ENCODE data around the gene FBXL13. TPM values are rescaled to one million over a fixed set of nuclear protein-coding genes. Genes with fewer than 3 reads are reported as not detected.

The FBXL13 gene
- total RNA-seq, 3 donors from 2014 or later (not counting 1 experiment from before 2014, with no cell fraction given): 0.70 to 0.89 (median 0.85) TPM

GRCh38 chr7:102836977-102837376 is 237.6 kb downstream of the FBXL13 start:
- Mint-ChIP-seq H3K9me3 (no peaks in the 10 kb centered on the region), H3K27ac (no peak overlapping the region), H3K36me3 (no peaks in the 10 kb centered on the region), H3K27me3 (ENCODE audit: low read depth in 2 of 2) (no peaks in the 10 kb centered on the region), H3K4me1 (no peaks in the 10 kb centered on the region), H3K4me3 (no peak overlapping the region)
- Histone ChIP-seq H3K4me1 (ENCODE audit: control insufficient read depth, insufficient read depth, low read length) (no peaks in the 10 kb centered on the region), H3K27me3 (ENCODE audit: control insufficient read depth, insufficient read depth, low read length) (no peaks in the 10 kb centered on the region), H3K9me3 (ENCODE audit: control insufficient read depth, insufficient read depth, low read length) (no peaks in the 10 kb centered on the region), H3K36me3 (ENCODE audit: control insufficient read depth, insufficient read depth, low read length) (no peaks in the 10 kb centered on the region), H3K27ac (ENCODE audit: low read length) (no peak overlapping the region), H3K4me3 (ENCODE audit: low read length) (no peak overlapping the region)
- ATAC-seq (no peak), DNase-seq (no peak)
- 100% methylated on average over 1 of the region's 1 CpG for WGBS (ENCODE audit: insufficient coverage)
- no peak for TF ChIP-seq CTCF (IDR thresholded peaks at IDR 0.05)
- intact Hi-C loops (cut with micrococcal nuclease): no loop called here

GRCh38 chr7:102836191-102836919 is 238.2 kb downstream of the FBXL13 start:
- no peaks in the 10 kb centered on the region for H3K27me3 Mint-ChIP-seq (ENCODE audit: low read depth in 2 of 2)
- TF ChIP-seq CTCF (IDR thresholded peaks at IDR 0.05): no peak
- H3K27ac Mint-ChIP-seq: no peak overlapping the region
- Histone ChIP-seq H3K9me3 (ENCODE audit: control insufficient read depth, insufficient read depth, low read length) (no peaks in the 10 kb centered on the region), H3K4me3 (ENCODE audit: low read length) (no peak overlapping the region), H3K27ac (ENCODE audit: low read length) (no peak overlapping the region), H3K27me3 (ENCODE audit: control insufficient read depth, insufficient read depth, low read length) (no peaks in the 10 kb centered on the region), H3K4me1 (ENCODE audit: control insufficient read depth, insufficient read depth, low read length) (no peaks in the 10 kb centered on the region), H3K36me3 (ENCODE audit: control insufficient read depth, insufficient read depth, low read length) (no peaks in the 10 kb centered on the region)
- no peaks in the 10 kb centered on the region for H3K4me1 Mint-ChIP-seq
- no peaks in the 10 kb centered on the region for H3K36me3 Mint-ChIP-seq
- 97% methylated on average over 5 of the region's 6 CpGs for WGBS (ENCODE audit: insufficient coverage)
- H3K4me3 Mint-ChIP-seq: no peak overlapping the region
- no peaks in the 10 kb centered on the region for H3K9me3 Mint-ChIP-seq
- ATAC-seq (no peak), DNase-seq (no peak)
- intact Hi-C loops (cut with micrococcal nuclease): no loop called here

GRCh38 chr7:102834999-102835398 is 239.6 kb downstream of the FBXL13 start:
- intact Hi-C loops (cut with micrococcal nuclease): no loop called here
- Mint-ChIP-seq H3K36me3 (no peaks in the 10 kb centered on the region), H3K4me3 (no peak overlapping the region), H3K27ac (no peak overlapping the region), H3K27me3 (ENCODE audit: low read depth in 2 of 2) (no peaks in the 10 kb centered on the region), H3K4me1 (no peaks in the 10 kb centered on the region), H3K9me3 (no peaks in the 10 kb centered on the region)
- no peak for TF ChIP-seq CTCF (IDR thresholded peaks at IDR 0.05)
- ATAC-seq (no peak), DNase-seq (no peak)
- H3K27me3 ChIP-seq (ENCODE audit: control insufficient read depth, insufficient read depth, low read length): no peaks in the 10 kb centered on the region
- H3K4me3 ChIP-seq (ENCODE audit: low read length): no peak overlapping the region
- 68% methylated on average over 1 of the region's 1 CpG for WGBS (ENCODE audit: insufficient coverage)
- no peaks in the 10 kb centered on the region for H3K9me3 ChIP-seq (ENCODE audit: control insufficient read depth, insufficient read depth, low read length)
- no peaks in the 10 kb centered on the region for H3K4me1 ChIP-seq (ENCODE audit: control insufficient read depth, insufficient read depth, low read length)
- no peak overlapping the region for H3K27ac ChIP-seq (ENCODE audit: low read length)
- H3K36me3 ChIP-seq (ENCODE audit: control insufficient read depth, insufficient read depth, low read length): no peaks in the 10 kb centered on the region

GRCh38 chr7:102834466-102834865 is 240.1 kb downstream of the FBXL13 start:
- Histone ChIP-seq H3K27ac (ENCODE audit: low read length) (no peak overlapping the region), H3K36me3 (ENCODE audit: control insufficient read depth, insufficient read depth, low read length) (no peaks in the 10 kb centered on the region), H3K4me1 (ENCODE audit: control insufficient read depth, insufficient read depth, low read length) (no peaks in the 10 kb centered on the region), H3K9me3 (ENCODE audit: control insufficient read depth, insufficient read depth, low read length) (no peaks in the 10 kb centered on the region), H3K27me3 (ENCODE audit: control insufficient read depth, insufficient read depth, low read length) (no peaks in the 10 kb centered on the region), H3K4me3 (ENCODE audit: low read length) (no peak overlapping the region)
- intact Hi-C loops (cut with micrococcal nuclease): no loop called here
- Mint-ChIP-seq H3K9me3 (no peaks in the 10 kb centered on the region), H3K36me3 (no peaks in the 10 kb centered on the region), H3K4me3 (no peak overlapping the region), H3K4me1 (no peaks in the 10 kb centered on the region), H3K27ac (no peak overlapping the region), H3K27me3 (ENCODE audit: low read depth in 2 of 2) (no peaks in the 10 kb centered on the region)
- ATAC-seq (no peak), DNase-seq (no peak)
- no CpG with 5 or more reads among the region's 1 CpG for WGBS (ENCODE audit: insufficient coverage)
- no peak for TF ChIP-seq CTCF (IDR thresholded peaks at IDR 0.05)
